CD4-positive, alpha-beta T cell treated with Interferon gamma for 1 hour (primary cell): ENCODE results near the gene HIGD1A.
"Not testable (repeated sequence)": the region's sequence is repeated elsewhere in the genome, so short reads cannot be mapped to it uniquely, and the experiment has no call there.

Experiments used
- DNase-seq: peaks from one replicate; pipeline ENCODE4 v3.0.0-alpha.2; 2020

The HIGD1A gene

GRCh38 chr3:42827654-42828053 lies 23.4 kb upstream of the HIGD1A start:
- DNase-seq: no peak

- DNase-seq: no peak
Observed at GRCh38 chr3:42827023-42827422, 22.7 kb upstream of the HIGD1A start.

GRCh38 chr3:42826141-42826540 lies 21.9 kb upstream of the HIGD1A start:
- DNase-seq: no peak

GRCh38 chr3:42823351-42823750 lies 19.1 kb upstream of the HIGD1A start:
- no peak for DNase-seq

GRCh38 chr3:42822828-42823227 lies 18.5 kb upstream of the HIGD1A start:
- DNase-seq: no peak

GRCh38 chr3:42820746-42821051 lies 16.4 kb upstream of the HIGD1A start:
- no peak for DNase-seq

GRCh38 chr3:42819351-42819965 lies 15.2 kb upstream of the HIGD1A start:
- DNase-seq: no peak

GRCh38 chr3:42815826-42816225 lies 11.5 kb upstream of the HIGD1A start:
- no peak for DNase-seq

GRCh38 chr3:42814914-42815507 lies 10.7 kb upstream of the HIGD1A start:
- no peak for DNase-seq

GRCh38 chr3:42814246-42814645 lies 10.0 kb upstream of the HIGD1A start:
- no peak for DNase-seq

- not testable (repeated sequence) for DNase-seq
Observed at GRCh38 chr3:42811118-42811883, 7.0 kb upstream of the HIGD1A start.

GRCh38 chr3:42810706-42811105 lies 6.4 kb upstream of the HIGD1A start:
- not testable (repeated sequence) for DNase-seq

GRCh38 chr3:42809202-42809601 lies 4.9 kb upstream of the HIGD1A start, which contains the start of gene ACKR2:
Gene ACKR2, plus strand, starts transcription at chr3:42809445. Its CDS starts 55,058 bp downstream, at chr3:42864503.
- DNase-seq: no peak

GRCh38 chr3:42807929-42808328 lies 3.6 kb upstream of the HIGD1A start:
- DNase-seq: no peak

GRCh38 chr3:42805141-42805821 lies 991 bp upstream of the HIGD1A start:
- DNase-seq: no peak

- no peak for DNase-seq
Observed at GRCh38 chr3:42804831-42805132, 492 bp upstream of the HIGD1A start.

- no peak for DNase-seq
Observed at GRCh38 chr3:42803414-42804105, 730 bp downstream of the HIGD1A start.

GRCh38 chr3:42802876-42803413 lies 1.3 kb downstream of the HIGD1A start:
- no peak for DNase-seq

- no peak for DNase-seq
Observed at GRCh38 chr3:42801784-42802183, 2.5 kb downstream of the HIGD1A start.

GRCh38 chr3:42801048-42801620 lies 3.2 kb downstream of the HIGD1A start:
- DNase-seq: no peak

- DNase-seq: no peak
Observed at GRCh38 chr3:42800251-42800650, 4.0 kb downstream of the HIGD1A start.

- no peak for DNase-seq
Observed at GRCh38 chr3:42799376-42799775, 4.9 kb downstream of the HIGD1A start.
